Left lung (tissue), 10 donors: Measurements from ENCODE around the gene SYT1. TPM values are rescaled to one million over a fixed set of nuclear protein-coding genes. Genes with fewer than 3 reads are reported as not detected.
A peak's percentile ranks its signal among the peaks of the same experiment; 100 is the strongest.

Experiments used
- ATAC-seq: fragments of 200-7000 bp; cut with Tn5 transposase; one replicate; pipeline ENCODE4 v1.9.1; 2020; ENCODE audit warnings: moderate library complexity
- DNase-seq, 4 donors: peaks; one replicate each; pipeline ENCODE4 v3.0.0-alpha.2; 2013 to 2020
- H3K27ac ChIP-seq, 2 donors: fragments of 200-600 bp; sonication (generic) in 1 of 2; one replicate each; pipeline versions ENCODE4 v1.5.0 to v1.8.0; 2020 to 2021
- H3K27me3 ChIP-seq, 2 donors: fragments of 200-600 bp; sonication (generic) in 1 of 2; one replicate each; pipeline versions ENCODE4 v1.5.0 to v1.8.0; 2020 to 2021
- H3K36me3 ChIP-seq, 2 donors: fragments of 200-600 bp; sonication (generic) in 1 of 2; one replicate each; pipeline versions ENCODE4 v1.5.0 to v1.8.0; 2020 to 2021
- H3K4me1 ChIP-seq, 2 donors: fragments of 200-600 bp; one replicate each; pipeline ENCODE4 v1.8.0; 2021
- H3K4me3 ChIP-seq, 2 donors: fragments of 200-600 bp; sonication (generic) in 1 of 2; one replicate each; pipeline versions ENCODE4 v1.5.0 to v1.8.0; 2020 to 2021; ENCODE audit warnings: mild to moderate bottlenecking in 1 of 2
- H3K9me3 ChIP-seq, 2 donors: fragments of 200-600 bp; sonication (generic) in 1 of 2; one replicate each; pipeline versions ENCODE4 v1.5.0 to v1.8.0; 2020 to 2021
- intact Hi-C, 2 donors: fragments of 100-400 bp; cut with DNase I; formaldehyde crosslinking; loops; one replicate each; pipeline versions ENCODE4 v1.11.2 to v1.14.2; 2022
- polyA plus RNA-seq, 6 donors: library from polyadenylated mRNA; unstranded; fragments of 120-200 nt; gene quantifications; one replicate each; pipeline ENCODE4 v1.2.1, GENCODE V29; 2013; ENCODE audit not compliant: insufficient read length in 6 of 6
- total RNA-seq, 2 donors: library from RNA; stranded (reverse); fragmentation: NEBNext Ultra II Directional; extraction: Animal tissue kit (Norgen Biotek cat#: 25700); gene quantifications; one replicate each; pipeline ENCODE4 v1.2.1, GENCODE V29; 2021
- TF ChIP-seq, protein P1 (sequence below), 2 donors: fragments of 200-600 bp; sonication (generic) in 1 of 2; IDR thresholded peaks; one replicate each; pipeline versions ENCODE4 v1.5.0 to v1.8.0; 2021; ENCODE audit warnings: antibody characterized with exemption in 2 of 2
- donor health status: DM: no; HTN: yes; CAD: no.
- donor health status: DM: no; HTN: no; CAD: no.

Gene SYT1
- total and polyA plus RNA-seq, 8 donors, result 1.5 to 6.9 (median 4.8) TPM

DNA sequence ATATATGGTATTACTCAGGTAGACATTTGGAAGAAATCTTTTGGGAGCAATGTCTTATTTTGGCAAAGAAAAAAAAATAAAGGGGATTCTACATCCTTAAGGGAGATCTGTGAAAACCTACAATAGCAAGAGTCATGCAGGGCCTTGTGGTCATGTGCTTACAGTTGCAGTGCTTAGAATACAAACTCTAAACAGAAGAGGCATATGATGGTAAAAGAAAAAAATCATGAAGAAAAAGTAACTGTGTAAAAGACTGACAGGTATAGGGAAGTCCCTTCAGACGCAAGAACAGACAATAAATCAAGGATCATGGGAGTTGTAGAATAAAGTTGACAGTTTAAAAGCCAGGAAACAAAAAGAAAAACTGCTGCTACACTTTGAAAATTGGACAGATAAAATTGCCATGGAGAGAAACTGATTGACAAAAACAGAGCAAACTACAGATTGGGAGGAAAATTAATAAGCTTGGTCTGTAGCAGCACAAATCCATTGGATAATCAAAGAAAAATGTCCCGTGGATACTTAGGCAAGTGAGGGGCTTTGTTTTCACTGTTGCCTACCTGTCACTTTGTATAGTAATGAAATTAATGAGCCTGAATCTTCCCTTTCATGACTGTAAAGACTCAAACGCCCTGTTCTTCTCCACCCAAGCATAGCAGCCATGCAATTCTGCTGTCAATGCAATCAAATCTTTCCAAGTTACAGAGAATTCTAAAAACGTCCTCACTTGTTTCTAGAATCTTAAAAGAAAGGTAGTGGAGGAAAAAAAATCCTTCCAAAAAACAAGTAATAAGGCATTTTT, 402.0 kb downstream of the SYT1 start:
- H3K4me1 ChIP-seq, result no peaks in the 10 kb centered on the region
- H3K27ac ChIP-seq, result no peak overlapping the region
- ATAC-seq (no peak), DNase-seq (no peak)
- TF ChIP-seq, protein P1, sequence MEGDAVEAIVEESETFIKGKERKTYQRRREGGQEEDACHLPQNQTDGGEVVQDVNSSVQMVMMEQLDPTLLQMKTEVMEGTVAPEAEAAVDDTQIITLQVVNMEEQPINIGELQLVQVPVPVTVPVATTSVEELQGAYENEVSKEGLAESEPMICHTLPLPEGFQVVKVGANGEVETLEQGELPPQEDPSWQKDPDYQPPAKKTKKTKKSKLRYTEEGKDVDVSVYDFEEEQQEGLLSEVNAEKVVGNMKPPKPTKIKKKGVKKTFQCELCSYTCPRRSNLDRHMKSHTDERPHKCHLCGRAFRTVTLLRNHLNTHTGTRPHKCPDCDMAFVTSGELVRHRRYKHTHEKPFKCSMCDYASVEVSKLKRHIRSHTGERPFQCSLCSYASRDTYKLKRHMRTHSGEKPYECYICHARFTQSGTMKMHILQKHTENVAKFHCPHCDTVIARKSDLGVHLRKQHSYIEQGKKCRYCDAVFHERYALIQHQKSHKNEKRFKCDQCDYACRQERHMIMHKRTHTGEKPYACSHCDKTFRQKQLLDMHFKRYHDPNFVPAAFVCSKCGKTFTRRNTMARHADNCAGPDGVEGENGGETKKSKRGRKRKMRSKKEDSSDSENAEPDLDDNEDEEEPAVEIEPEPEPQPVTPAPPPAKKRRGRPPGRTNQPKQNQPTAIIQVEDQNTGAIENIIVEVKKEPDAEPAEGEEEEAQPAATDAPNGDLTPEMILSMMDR (IDR thresholded peaks at IDR 0.05), result no peak
- H3K27me3 ChIP-seq, result no peaks in the 10 kb centered on the region
- intact Hi-C loops, result no loop called here
- no peaks in the 10 kb centered on the region for H3K9me3 ChIP-seq
- H3K4me3 ChIP-seq, result no peak overlapping the region
- H3K36me3 ChIP-seq, result no peaks in the 10 kb centered on the region

DNA sequence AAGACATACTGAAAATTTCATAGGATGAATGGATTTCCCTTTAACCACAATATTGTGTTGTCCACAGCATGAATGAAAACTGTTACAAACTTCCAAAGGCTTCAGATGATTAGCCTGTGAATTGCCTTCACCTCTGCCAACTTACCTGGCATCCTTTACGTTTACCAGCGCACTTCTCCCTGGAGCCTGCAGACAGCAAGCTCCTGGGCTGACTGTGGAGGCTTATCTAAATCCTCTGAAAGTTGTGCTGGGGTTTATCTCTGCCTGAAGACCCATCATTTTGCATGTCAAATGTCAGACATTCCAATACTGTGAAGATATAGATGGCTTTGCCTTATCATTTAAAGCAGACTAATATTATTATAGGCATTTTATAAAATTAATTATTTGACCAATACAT, 403.0 kb downstream of the SYT1 start:
- H3K36me3 ChIP-seq, result no peaks in the 10 kb centered on the region
- no peaks in the 10 kb centered on the region for H3K27me3 ChIP-seq
- no peak for DNase-seq

DNA sequence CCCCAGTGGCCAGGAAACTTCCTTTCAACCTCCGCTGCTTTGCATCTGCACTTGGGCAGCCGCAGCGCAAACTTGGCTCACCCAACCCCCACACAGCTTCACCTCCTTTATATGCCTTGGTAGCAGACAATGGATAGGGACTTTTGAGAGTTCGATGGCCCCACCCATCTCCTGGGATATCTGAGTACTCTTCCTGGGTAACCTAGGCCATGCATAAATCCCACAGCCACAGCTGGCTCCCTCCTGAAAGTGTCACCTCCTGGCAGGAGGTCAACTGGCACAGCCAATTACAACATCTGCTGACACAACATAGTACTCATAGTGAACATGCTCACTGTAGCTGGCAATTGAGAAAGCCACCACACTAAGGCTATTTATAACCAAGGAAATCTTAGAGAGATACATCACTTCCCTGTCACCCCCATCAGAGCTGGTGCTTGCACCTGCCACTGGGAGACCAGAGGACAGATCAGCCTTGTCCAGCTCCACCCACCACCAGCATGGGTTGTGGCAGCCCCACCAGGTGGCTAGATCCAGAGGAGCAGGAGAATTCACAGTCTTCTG, 410.0 kb downstream of the SYT1 start:
- Histone ChIP-seq H3K36me3 (no peaks in the 10 kb centered on the region), H3K27ac (no peak overlapping the region), H3K27me3 (no peaks in the 10 kb centered on the region), H3K9me3 (peaks cover 0 to 12% of the 10 kb centered on the region in 2 donors), H3K4me1 (no peaks in the 10 kb centered on the region), H3K4me3 (no peak overlapping the region)
- peak in 1 of 4 donors; percentile 37 for DNase-seq
- intact Hi-C loops, result no loop called here
- TF ChIP-seq, protein P1 (IDR thresholded peaks at IDR 0.05), result no peak
- ATAC-seq, result no peak

More for the DNA sequence above, 403.0 kb downstream of the SYT1 start:
- Histone ChIP-seq H3K4me1 (no peaks in the 10 kb centered on the region), H3K27ac (no peak overlapping the region), H3K9me3 (no peaks in the 10 kb centered on the region), H3K4me3 (no peak overlapping the region)
- no peak for ATAC-seq
- TF ChIP-seq, protein P1 (IDR thresholded peaks at IDR 0.05), result no peak
- intact Hi-C loops, result no loop called here

DNA sequence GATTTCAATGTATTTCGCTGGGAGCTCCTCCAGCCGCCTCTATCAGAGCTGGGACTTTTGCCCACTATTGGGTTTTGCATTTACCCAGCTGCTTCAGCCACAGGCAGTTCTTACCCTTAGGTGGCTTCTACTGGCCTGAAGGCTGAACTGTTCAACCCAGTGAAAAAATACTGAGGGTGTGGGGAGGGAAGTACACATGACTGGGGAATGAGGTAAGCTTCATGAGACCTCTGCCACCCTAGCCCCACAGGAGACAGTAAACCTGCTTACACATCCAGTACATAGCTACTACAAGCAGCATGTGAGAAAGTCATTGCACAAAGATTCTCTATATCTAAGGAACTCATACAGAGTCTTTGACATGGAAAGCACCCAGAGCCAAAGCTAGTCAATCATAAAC, 411.1 kb downstream of the SYT1 start:
- Histone ChIP-seq H3K27ac (no peak overlapping the region), H3K9me3 (peaks cover 0 to 14% of the 10 kb centered on the region in 2 donors), H3K36me3 (no peaks in the 10 kb centered on the region), H3K27me3 (no peaks in the 10 kb centered on the region), H3K4me3 (no peak overlapping the region), H3K4me1 (no peaks in the 10 kb centered on the region)
- intact Hi-C loops, result no loop called here
- ATAC-seq (no peak), DNase-seq (no peak)
- TF ChIP-seq, protein P1 (IDR thresholded peaks at IDR 0.05), result no peak

DNA sequence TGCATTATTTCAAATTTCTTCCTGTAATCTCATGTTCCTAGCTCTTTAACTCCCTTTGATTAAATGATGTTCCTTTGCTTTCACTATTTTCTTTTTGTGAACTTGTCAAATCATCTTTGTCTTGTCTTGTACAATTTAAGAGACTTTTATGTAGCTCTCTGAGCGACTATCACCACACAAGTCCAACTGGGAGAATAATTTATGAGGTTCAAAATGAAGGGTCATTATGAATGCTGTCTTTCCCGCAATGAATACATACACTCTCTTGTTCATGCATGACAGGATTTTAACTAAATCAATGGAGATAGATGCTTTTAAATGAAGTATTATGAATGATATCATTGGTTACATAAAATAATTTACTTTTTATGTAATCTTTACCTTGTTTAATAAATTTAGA, 418.8 kb downstream of the SYT1 start:
- intact Hi-C loops, result no loop called here
- DNase-seq, result no peak
- no peak overlapping the region for H3K27ac ChIP-seq
- no peak overlapping the region for H3K4me3 ChIP-seq
- no peaks in the 10 kb centered on the region for H3K27me3 ChIP-seq
- TF ChIP-seq, protein P1 (IDR thresholded peaks at IDR 0.05), result no peak
- no peak for ATAC-seq
- no peaks in the 10 kb centered on the region for H3K4me1 ChIP-seq
- no peaks in the 10 kb centered on the region for H3K36me3 ChIP-seq
- H3K9me3 ChIP-seq, result peaks cover 0 to 3% of the 10 kb centered on the region in 2 donors
